GM04504 (cell line): Measurements from ENCODE around the gene CCDC74A.
"Not testable (repeated sequence)": the region's sequence is repeated elsewhere in the genome, so short reads cannot be mapped to it uniquely, and the experiment has no call there.

Source experiments
- DNase-seq: peaks from one replicate; pipeline ENCODE4 v3.0.0-alpha.2; 2012; ENCODE audit warnings: low read depth

The CCDC74A gene

GRCh38 chr2:131529864-131530445, 2.3 kb downstream of the CCDC74A start:
- not testable (repeated sequence) for DNase-seq

- DNase-seq: not testable (repeated sequence)
Measured at GRCh38 chr2:131530626-131531344, 3.1 kb downstream of the CCDC74A start.

- not testable (repeated sequence) for DNase-seq
Measured at GRCh38 chr2:131531547-131532185, 4.0 kb downstream of the CCDC74A start.

- not testable (repeated sequence) for DNase-seq
Measured at GRCh38 chr2:131532723-131533608, 5.3 kb downstream of the CCDC74A start.

- not testable (repeated sequence) for DNase-seq
Measured at GRCh38 chr2:131533609-131534316, 6.1 kb downstream of the CCDC74A start.

GRCh38 chr2:131534317-131534672, 6.6 kb downstream of the CCDC74A start:
- not testable (repeated sequence) for DNase-seq

GRCh38 chr2:131534965-131535364, 7.3 kb downstream of the CCDC74A start:
- not testable (repeated sequence) for DNase-seq

- no peak for DNase-seq
Measured at GRCh38 chr2:131535526-131535925, 7.8 kb downstream of the CCDC74A start.

- DNase-seq: not testable (repeated sequence)
Measured at GRCh38 chr2:131535951-131536826, 8.5 kb downstream of the CCDC74A start.

- DNase-seq: not testable (repeated sequence)
Measured at GRCh38 chr2:131536841-131537240, 9.2 kb downstream of the CCDC74A start.

GRCh38 chr2:131538856-131539255, 11.2 kb downstream of the CCDC74A start:
- not testable (repeated sequence) for DNase-seq

GRCh38 chr2:131542438-131543384, 15.0 kb downstream of the CCDC74A start:
- DNase-seq: no peak

- no peak for DNase-seq
Measured at GRCh38 chr2:131543385-131543891, 15.8 kb downstream of the CCDC74A start.

GRCh38 chr2:131544006-131544812, 16.5 kb downstream of the CCDC74A start:
- not testable (repeated sequence) for DNase-seq

GRCh38 chr2:131544813-131545165, 17.1 kb downstream of the CCDC74A start:
- not testable (repeated sequence) for DNase-seq

- DNase-seq: no peak
Measured at GRCh38 chr2:131552871-131553270, 25.2 kb downstream of the CCDC74A start.

- DNase-seq: no peak
Measured at GRCh38 chr2:131556998-131557397, 29.3 kb downstream of the CCDC74A start.

- no peak for DNase-seq
Measured at GRCh38 chr2:131557558-131558321, 30.1 kb downstream of the CCDC74A start.
